GM23338 (cell line): ENCODE measurements around the gene EPAS1. TPM values are rescaled to one million over a fixed set of nuclear protein-coding genes. Genes with fewer than 3 reads are reported as not detected.

Source experiments
- ATAC-seq: fragments of 200-7000 bp; cut with Tn5 transposase; 3 replicates; pipeline ENCODE4 v1.9.1; 2020
- DNase-seq: peaks from one replicate; pipeline ENCODE4 v3.0.0-alpha.2; 2015; ENCODE audit warnings: low spot score
- H2AFZ ChIP-seq: fragments of 200-600 bp; sonication (generic); 2 replicates; pipeline ENCODE4 v1.8.0; 2016; ENCODE audit warnings: antibody characterized with exemption, mild to moderate bottlenecking, moderate library complexity
- H3F3A ChIP-seq: fragments of 200-600 bp; sonication (generic); replicated peaks from 2 replicates; pipeline ENCODE4 v1.8.0; 2017; ENCODE audit warnings: antibody characterized with exemption, mixed run types, low read depth
- H3K27ac ChIP-seq: fragments of 200-600 bp; sonication (generic); 2 replicates; pipeline ENCODE4 v1.6.1; 2016; ENCODE audit warnings: low read depth
- H3K27me3 ChIP-seq: fragments of 200-600 bp; sonication (generic); 2 replicates; pipeline ENCODE4 v1.8.0; 2016; ENCODE audit warnings: mild to moderate bottlenecking, mixed run types, moderate library complexity; ENCODE audit not compliant: insufficient read depth
- H3K36me3 ChIP-seq: fragments of 200-600 bp; sonication (generic); 2 replicates; pipeline ENCODE4 v1.8.0; 2016; ENCODE audit warnings: mild to moderate bottlenecking; ENCODE audit not compliant: insufficient read depth
- H3K4me1 ChIP-seq: fragments of 200-600 bp; sonication (generic); 2 replicates; pipeline ENCODE4 v1.8.0; 2016; ENCODE audit warnings: mild to moderate bottlenecking, moderate library complexity; ENCODE audit not compliant: insufficient read depth
- H3K4me2 ChIP-seq: fragments of 200-600 bp; sonication (generic); 2 replicates; pipeline ENCODE4 v1.7.1; 2017; ENCODE audit warnings: mixed run types
- H3K4me3 ChIP-seq: fragments of 200-600 bp; sonication (generic); 2 replicates; pipeline ENCODE4 v1.6.1; 2016; ENCODE audit warnings: mixed run types
- H3K79me2 ChIP-seq: fragments of 200-600 bp; sonication (generic); replicated peaks from 2 replicates; pipeline ENCODE4 v1.8.0; 2017; ENCODE audit warnings: mild to moderate bottlenecking; ENCODE audit not compliant: insufficient read depth
- H3K9me2 ChIP-seq: fragments of 200-600 bp; sonication (generic); 2 replicates; pipeline ENCODE4 v1.8.0; 2017; ENCODE audit not compliant: insufficient read depth
- H4K20me1 ChIP-seq: fragments of 200-600 bp; sonication (generic); replicated peaks from 2 replicates; pipeline ENCODE4 v1.8.0; 2017; ENCODE audit warnings: mild to moderate bottlenecking; ENCODE audit not compliant: insufficient read depth
- H3K27ac Mint-ChIP-seq: 2 replicates; pipeline ENCODE4 v1.8.0; 2020; ENCODE audit warnings: inconsistent platforms, mild to moderate bottlenecking, moderate library complexity, mixed read lengths
- H3K27me3 Mint-ChIP-seq: 3 replicates; pipeline ENCODE4 v1.8.0; 2022; ENCODE audit warnings: low read depth, mild to moderate bottlenecking, moderate library complexity, mixed read lengths, inconsistent platforms; ENCODE audit not compliant: insufficient read depth, poor library complexity
- H3K36me3 Mint-ChIP-seq: 3 replicates; pipeline ENCODE4 v1.8.0; 2021; ENCODE audit warnings: low read depth, mild to moderate bottlenecking, inconsistent platforms, moderate library complexity, mixed read lengths
- H3K4me1 Mint-ChIP-seq: 3 replicates; pipeline ENCODE4 v1.8.0; 2020; ENCODE audit warnings: mild to moderate bottlenecking, inconsistent platforms, mixed read lengths
- H3K4me3 Mint-ChIP-seq: 3 replicates; pipeline ENCODE4 v1.8.0; 2021; ENCODE audit warnings: moderate library complexity, mild to moderate bottlenecking, inconsistent platforms, mixed read lengths
- H3K9me3 Mint-ChIP-seq: 3 replicates; pipeline ENCODE4 v1.8.0; 2020; ENCODE audit warnings: moderate library complexity, mild to moderate bottlenecking, inconsistent platforms, mixed read lengths
- CREB1 ChIP-seq: fragments of 250-450 bp; sonication (Bioruptor Pico); IDR thresholded peaks from 2 replicates; pipeline ENCODE4 v1.5.0; 2020; ENCODE audit warnings: low read depth, mild to moderate bottlenecking, moderate library complexity
- EZH2 ChIP-seq: fragments of 200-600 bp; sonication (generic); IDR thresholded peaks from one replicate; pipeline ENCODE4 v1.8.0; 2017; ENCODE audit warnings: antibody characterized with exemption, mild to moderate bottlenecking, low read depth; ENCODE audit not compliant: unreplicated experiment
- EZH2phosphoT487 ChIP-seq: fragments of 200-600 bp; sonication (generic); IDR thresholded peaks from one replicate; pipeline ENCODE4 v1.8.1; 2018; ENCODE audit warnings: antibody characterized with exemption; ENCODE audit not compliant: unreplicated experiment
- JUNB ChIP-seq: IDR thresholded peaks from one replicate; pipeline ENCODE4 v1.6.1; 2016; ENCODE audit warnings: antibody characterized with exemption; ENCODE audit not compliant: unreplicated experiment
- NANOG ChIP-seq: IDR thresholded peaks from 2 replicates; pipeline ENCODE4 v1.6.1; 2016; ENCODE audit warnings: antibody characterized with exemption, borderline replicate concordance
- POLR2AphosphoS5 ChIP-seq: IDR thresholded peaks from 2 replicates; pipeline ENCODE4 v1.6.1; 2016; ENCODE audit warnings: antibody characterized with exemption, low read depth
- STAT1 ChIP-seq: IDR thresholded peaks from one replicate; pipeline ENCODE4 v1.6.1; 2016; ENCODE audit warnings: antibody characterized with exemption; ENCODE audit not compliant: unreplicated experiment
- ZNF114 ChIP-seq: fragments of 250-450 bp; sonication (Bioruptor Pico); IDR thresholded peaks from 2 replicates; pipeline ENCODE4 v1.5.0; 2020; ENCODE audit warnings: mild to moderate bottlenecking, moderate library complexity
- ZNF331 ChIP-seq: fragments of 250-450 bp; sonication (Bioruptor Pico); IDR thresholded peaks from 2 replicates; pipeline ENCODE4 v1.5.0; 2020; ENCODE audit warnings: low read depth, mild to moderate bottlenecking, moderate library complexity
- polyA plus RNA-seq: library from polyadenylated mRNA; unstranded; fragments of >200 nt; fragmentation: Nextera tagmentation; extraction: Ambion mirVana; gene quantifications from 2 replicates; pipeline ENCODE4 v1.2.1, GENCODE V29; 2016
- total RNA-seq: library from RNA; depleted of rRNA; stranded (reverse); fragments of >200 nt; shearing (Covaris generic); gene quantifications from 2 replicates; pipeline ENCODE4 v1.2.3, GENCODE V29; 2014
- TF ChIP-seq, protein P1 (sequence below): IDR thresholded peaks from 2 replicates; pipeline ENCODE4 v1.6.1; 2016; ENCODE audit warnings: antibody characterized with exemption
- TF ChIP-seq, protein P2 (sequence below), 2 experiments: fragments of 200-600 bp in 1 of 2; sonication (generic) in 1 of 2; conservative IDR thresholded peaks; 2 replicates each; pipeline versions ENCODE4 v1.5.1 to v1.6.1; 2016 to 2017; ENCODE audit warnings: antibody characterized with exemption in 2 of 2, low read depth in 2 of 2, mild to moderate bottlenecking in 2 of 2, moderate library complexity in 1 of 2
- TF ChIP-seq, protein P3 (sequence below): IDR thresholded peaks from one replicate; pipeline ENCODE4 v1.6.1; 2018; ENCODE audit warnings: antibody characterized with exemption; ENCODE audit not compliant: unreplicated experiment
- TF ChIP-seq, protein P4 (sequence below): fragments of 250-450 bp; sonication (Bioruptor Pico); IDR thresholded peaks from 2 replicates; pipeline ENCODE4 v1.5.0; 2020; ENCODE audit warnings: mild to moderate bottlenecking, moderate library complexity

EPAS1 gene
- total and polyA plus RNA-seq, 2 experiments from 2014 or later = 0.68 to 5.4 TPM

DNA sequence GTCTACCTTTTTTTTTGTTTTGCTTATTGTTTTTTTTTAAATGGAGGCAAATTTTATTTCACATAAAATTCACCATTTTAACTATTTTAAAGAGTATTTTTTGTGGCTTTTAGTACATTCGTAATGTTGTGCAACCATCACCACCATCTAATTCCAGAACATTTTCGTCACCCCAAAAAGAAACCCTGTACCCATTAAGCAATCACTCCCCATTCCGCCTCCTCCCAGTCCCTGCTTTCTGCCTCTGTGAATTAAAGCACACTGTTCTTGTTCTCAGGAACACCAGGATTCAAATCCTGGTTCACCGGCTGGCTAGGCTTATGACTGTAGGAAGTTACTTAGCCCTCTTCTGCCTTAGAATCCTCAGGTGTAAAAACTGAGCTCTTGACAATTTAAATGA lies 36.9 kb upstream of the EPAS1 start:
- Histone ChIP-seq H3K9me2 (no peaks in the 10 kb centered on the region), H3K27ac (no peak overlapping the region), H3K4me3 (no peak overlapping the region), H3K27me3 (no peaks in the 10 kb centered on the region), H3F3A (no peaks in the 10 kb centered on the region), H4K20me1 (no peaks in the 10 kb centered on the region), H3K4me2 (no peak overlapping the region), H3K79me2 (no peaks in the 10 kb centered on the region), H2AFZ (no peak overlapping the region), H3K4me1 (no peaks in the 10 kb centered on the region), H3K36me3 (no peaks in the 10 kb centered on the region)
- DNase-seq (no peak), ATAC-seq (no peak)
- no peaks in the 10 kb centered on the region for H3K9me3 Mint-ChIP-seq
- H3K27me3 Mint-ChIP-seq = no peaks in the 10 kb centered on the region
- H3K36me3 Mint-ChIP-seq = no peaks in the 10 kb centered on the region
- H3K4me3 Mint-ChIP-seq = no peak overlapping the region
- TF ChIP-seq STAT1 = no peak
- no peak for TF ChIP-seq ZNF114 (CRISPR knock-in tag)
- no peak for TF ChIP-seq ZNF331
- TF ChIP-seq, protein P1, sequence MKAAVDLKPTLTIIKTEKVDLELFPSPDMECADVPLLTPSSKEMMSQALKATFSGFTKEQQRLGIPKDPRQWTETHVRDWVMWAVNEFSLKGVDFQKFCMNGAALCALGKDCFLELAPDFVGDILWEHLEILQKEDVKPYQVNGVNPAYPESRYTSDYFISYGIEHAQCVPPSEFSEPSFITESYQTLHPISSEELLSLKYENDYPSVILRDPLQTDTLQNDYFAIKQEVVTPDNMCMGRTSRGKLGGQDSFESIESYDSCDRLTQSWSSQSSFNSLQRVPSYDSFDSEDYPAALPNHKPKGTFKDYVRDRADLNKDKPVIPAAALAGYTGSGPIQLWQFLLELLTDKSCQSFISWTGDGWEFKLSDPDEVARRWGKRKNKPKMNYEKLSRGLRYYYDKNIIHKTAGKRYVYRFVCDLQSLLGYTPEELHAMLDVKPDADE = no peak
- TF ChIP-seq EZH2phosphoT487 = no peak
- TF ChIP-seq NANOG = no peak
- TF ChIP-seq, protein P2, sequence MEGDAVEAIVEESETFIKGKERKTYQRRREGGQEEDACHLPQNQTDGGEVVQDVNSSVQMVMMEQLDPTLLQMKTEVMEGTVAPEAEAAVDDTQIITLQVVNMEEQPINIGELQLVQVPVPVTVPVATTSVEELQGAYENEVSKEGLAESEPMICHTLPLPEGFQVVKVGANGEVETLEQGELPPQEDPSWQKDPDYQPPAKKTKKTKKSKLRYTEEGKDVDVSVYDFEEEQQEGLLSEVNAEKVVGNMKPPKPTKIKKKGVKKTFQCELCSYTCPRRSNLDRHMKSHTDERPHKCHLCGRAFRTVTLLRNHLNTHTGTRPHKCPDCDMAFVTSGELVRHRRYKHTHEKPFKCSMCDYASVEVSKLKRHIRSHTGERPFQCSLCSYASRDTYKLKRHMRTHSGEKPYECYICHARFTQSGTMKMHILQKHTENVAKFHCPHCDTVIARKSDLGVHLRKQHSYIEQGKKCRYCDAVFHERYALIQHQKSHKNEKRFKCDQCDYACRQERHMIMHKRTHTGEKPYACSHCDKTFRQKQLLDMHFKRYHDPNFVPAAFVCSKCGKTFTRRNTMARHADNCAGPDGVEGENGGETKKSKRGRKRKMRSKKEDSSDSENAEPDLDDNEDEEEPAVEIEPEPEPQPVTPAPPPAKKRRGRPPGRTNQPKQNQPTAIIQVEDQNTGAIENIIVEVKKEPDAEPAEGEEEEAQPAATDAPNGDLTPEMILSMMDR (conservative IDR thresholded peaks at IDR 0.05; ENCODE audit: low read depth in 2 of 2) = no peak
- TF ChIP-seq CREB1 (CRISPR knock-in tag) = no peak
- TF ChIP-seq, protein P3, sequence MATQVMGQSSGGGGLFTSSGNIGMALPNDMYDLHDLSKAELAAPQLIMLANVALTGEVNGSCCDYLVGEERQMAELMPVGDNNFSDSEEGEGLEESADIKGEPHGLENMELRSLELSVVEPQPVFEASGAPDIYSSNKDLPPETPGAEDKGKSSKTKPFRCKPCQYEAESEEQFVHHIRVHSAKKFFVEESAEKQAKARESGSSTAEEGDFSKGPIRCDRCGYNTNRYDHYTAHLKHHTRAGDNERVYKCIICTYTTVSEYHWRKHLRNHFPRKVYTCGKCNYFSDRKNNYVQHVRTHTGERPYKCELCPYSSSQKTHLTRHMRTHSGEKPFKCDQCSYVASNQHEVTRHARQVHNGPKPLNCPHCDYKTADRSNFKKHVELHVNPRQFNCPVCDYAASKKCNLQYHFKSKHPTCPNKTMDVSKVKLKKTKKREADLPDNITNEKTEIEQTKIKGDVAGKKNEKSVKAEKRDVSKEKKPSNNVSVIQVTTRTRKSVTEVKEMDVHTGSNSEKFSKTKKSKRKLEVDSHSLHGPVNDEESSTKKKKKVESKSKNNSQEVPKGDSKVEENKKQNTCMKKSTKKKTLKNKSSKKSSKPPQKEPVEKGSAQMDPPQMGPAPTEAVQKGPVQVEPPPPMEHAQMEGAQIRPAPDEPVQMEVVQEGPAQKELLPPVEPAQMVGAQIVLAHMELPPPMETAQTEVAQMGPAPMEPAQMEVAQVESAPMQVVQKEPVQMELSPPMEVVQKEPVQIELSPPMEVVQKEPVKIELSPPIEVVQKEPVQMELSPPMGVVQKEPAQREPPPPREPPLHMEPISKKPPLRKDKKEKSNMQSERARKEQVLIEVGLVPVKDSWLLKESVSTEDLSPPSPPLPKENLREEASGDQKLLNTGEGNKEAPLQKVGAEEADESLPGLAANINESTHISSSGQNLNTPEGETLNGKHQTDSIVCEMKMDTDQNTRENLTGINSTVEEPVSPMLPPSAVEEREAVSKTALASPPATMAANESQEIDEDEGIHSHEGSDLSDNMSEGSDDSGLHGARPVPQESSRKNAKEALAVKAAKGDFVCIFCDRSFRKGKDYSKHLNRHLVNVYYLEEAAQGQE = no peak
- TF ChIP-seq POLR2AphosphoS5 = no peak
- no peak for TF ChIP-seq EZH2
- no peak for TF ChIP-seq JUNB
- TF ChIP-seq, protein P4, sequence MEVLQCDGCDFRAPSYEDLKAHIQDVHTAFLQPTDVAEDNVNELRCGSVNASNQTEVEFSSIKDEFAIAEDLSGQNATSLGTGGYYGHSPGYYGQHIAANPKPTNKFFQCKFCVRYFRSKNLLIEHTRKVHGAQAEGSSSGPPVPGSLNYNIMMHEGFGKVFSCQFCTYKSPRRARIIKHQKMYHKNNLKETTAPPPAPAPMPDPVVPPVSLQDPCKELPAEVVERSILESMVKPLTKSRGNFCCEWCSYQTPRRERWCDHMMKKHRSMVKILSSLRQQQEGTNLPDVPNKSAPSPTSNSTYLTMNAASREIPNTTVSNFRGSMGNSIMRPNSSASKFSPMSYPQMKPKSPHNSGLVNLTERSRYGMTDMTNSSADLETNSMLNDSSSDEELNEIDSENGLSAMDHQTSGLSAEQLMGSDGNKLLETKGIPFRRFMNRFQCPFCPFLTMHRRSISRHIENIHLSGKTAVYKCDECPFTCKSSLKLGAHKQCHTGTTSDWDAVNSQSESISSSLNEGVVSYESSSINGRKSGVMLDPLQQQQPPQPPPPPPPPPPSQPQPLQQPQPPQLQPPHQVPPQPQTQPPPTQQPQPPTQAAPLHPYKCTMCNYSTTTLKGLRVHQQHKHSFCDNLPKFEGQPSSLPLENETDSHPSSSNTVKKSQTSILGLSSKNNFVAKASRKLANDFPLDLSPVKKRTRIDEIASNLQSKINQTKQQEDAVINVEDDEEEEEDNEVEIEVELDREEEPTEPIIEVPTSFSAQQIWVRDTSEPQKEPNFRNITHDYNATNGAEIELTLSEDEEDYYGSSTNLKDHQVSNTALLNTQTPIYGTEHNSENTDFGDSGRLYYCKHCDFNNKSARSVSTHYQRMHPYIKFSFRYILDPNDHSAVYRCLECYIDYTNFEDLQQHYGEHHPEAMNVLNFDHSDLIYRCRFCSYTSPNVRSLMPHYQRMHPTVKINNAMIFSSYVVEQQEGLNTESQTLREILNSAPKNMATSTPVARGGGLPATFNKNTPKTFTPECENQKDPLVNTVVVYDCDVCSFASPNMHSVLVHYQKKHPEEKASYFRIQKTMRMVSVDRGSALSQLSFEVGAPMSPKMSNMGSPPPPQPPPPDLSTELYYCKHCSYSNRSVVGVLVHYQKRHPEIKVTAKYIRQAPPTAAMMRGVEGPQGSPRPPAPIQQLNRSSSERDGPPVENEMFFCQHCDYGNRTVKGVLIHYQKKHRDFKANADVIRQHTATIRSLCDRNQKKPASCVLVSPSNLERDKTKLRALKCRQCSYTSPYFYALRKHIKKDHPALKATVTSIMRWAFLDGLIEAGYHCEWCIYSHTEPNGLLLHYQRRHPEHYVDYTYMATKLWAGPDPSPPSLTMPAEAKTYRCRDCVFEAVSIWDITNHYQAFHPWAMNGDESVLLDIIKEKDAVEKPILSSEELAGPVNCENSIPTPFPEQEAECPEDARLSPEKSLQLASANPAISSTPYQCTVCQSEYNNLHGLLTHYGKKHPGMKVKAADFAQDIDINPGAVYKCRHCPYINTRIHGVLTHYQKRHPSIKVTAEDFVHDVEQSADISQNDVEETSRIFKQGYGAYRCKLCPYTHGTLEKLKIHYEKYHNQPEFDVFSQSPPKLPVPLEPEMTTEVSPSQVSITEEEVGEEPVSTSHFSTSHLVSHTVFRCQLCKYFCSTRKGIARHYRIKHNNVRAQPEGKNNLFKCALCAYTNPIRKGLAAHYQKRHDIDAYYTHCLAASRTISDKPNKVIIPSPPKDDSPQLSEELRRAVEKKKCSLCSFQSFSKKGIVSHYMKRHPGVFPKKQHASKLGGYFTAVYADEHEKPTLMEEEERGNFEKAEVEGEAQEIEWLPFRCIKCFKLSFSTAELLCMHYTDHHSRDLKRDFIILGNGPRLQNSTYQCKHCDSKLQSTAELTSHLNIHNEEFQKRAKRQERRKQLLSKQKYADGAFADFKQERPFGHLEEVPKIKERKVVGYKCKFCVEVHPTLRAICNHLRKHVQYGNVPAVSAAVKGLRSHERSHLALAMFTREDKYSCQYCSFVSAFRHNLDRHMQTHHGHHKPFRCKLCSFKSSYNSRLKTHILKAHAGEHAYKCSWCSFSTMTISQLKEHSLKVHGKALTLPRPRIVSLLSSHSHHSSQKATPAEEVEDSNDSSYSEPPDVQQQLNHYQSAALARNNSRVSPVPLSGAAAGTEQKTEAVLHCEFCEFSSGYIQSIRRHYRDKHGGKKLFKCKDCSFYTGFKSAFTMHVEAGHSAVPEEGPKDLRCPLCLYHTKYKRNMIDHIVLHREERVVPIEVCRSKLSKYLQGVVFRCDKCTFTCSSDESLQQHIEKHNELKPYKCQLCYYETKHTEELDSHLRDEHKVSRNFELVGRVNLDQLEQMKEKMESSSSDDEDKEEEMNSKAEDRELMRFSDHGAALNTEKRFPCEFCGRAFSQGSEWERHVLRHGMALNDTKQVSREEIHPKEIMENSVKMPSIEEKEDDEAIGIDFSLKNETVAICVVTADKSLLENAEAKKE (CRISPR knock-in tag) = no peak
- H3K27ac Mint-ChIP-seq = no peak overlapping the region
- H3K4me1 Mint-ChIP-seq = no peaks in the 10 kb centered on the region
